Testis (tissue), 3 donors: ENCODE results near the gene P2RX5. TPM values are rescaled to one million over a fixed set of nuclear protein-coding genes. Genes with fewer than 3 reads are reported as not detected.

Experiments used
- DNase-seq: peaks from one replicate; pipeline ENCODE4 v3.0.0-alpha.2; 2019
- H3K27ac ChIP-seq, 2 donors: fragments of 200-600 bp; sonication (generic); one replicate each; pipeline ENCODE4 v1.5.1; 2019
- H3K27me3 ChIP-seq: fragments of 200-600 bp; sonication (generic); one replicate; pipeline ENCODE4 v1.5.1; 2019
- H3K36me3 ChIP-seq: fragments of 200-600 bp; sonication (generic); one replicate; pipeline ENCODE4 v1.5.1; 2017; ENCODE audit warnings: low read depth; ENCODE audit errors: missing control alignments
- H3K4me1 ChIP-seq: fragments of 200-600 bp; sonication (generic); one replicate; pipeline ENCODE4 v1.5.1; 2019
- H3K4me3 ChIP-seq, 2 donors: fragments of 200-600 bp; sonication (generic); one replicate each; pipeline ENCODE4 v1.5.1; 2017 to 2019
- H3K9me3 ChIP-seq: fragments of 200-600 bp; sonication (generic); one replicate; pipeline ENCODE4 v1.5.1; 2017
- CTCF ChIP-seq, 3 experiments: fragments of 450-650 bp in 2 of 3; fragments of 200-600 bp in 1 of 3; sonication (generic) in 1 of 3; IDR thresholded peaks; one replicate each; pipeline ENCODE4 v1.5.1; 2016 to 2019; ENCODE audit warnings: antibody characterized with exemption in 3 of 3, mild to moderate bottlenecking in 2 of 3, moderate library complexity in 1 of 3
- POLR2A ChIP-seq: fragments of 450-650 bp; IDR thresholded peaks from one replicate; pipeline ENCODE4 v1.6.1; 2017; ENCODE audit warnings: antibody characterized with exemption, mild to moderate bottlenecking, moderate library complexity
- WGBS, 2 donors: methylation state at CpG; one replicate each; pipeline ENCODE4 v1.1.5; 2018; 5-methylcytosine and 5-hydroxymethylcytosine counted together
- intact Hi-C: fragments of 100-400 bp; cut with DNase I; formaldehyde crosslinking; loops from one replicate; pipeline ENCODE4 v1.15.1; 2023; ENCODE audit warnings: low total_unique reads
- polyA plus RNA-seq: library from polyadenylated mRNA; stranded (reverse); fragments of 350-450 nt; fragmentation: Illumina TruSeq; extraction: RNeasy Lipid Tissue Mini Kit (QIAGEN cat#74804); gene quantifications from one replicate; pipeline ENCODE4 v1.2.3, GENCODE V29; 2014; ENCODE audit warnings: low read depth, low replicate concordance; ENCODE audit not compliant: insufficient read depth
- total RNA-seq, 2 donors: library from RNA; depleted of rRNA; stranded (reverse); fragments of >200 nt; gene quantifications; one replicate each; pipeline ENCODE4 v1.2.3, GENCODE V29; 2016

P2RX5 gene
- total and polyA plus RNA-seq, 3 donors from 2014 or later = 2.0 to 3.7 (median 3.0) TPM

- Histone ChIP-seq H3K4me1 (peaks cover 6% of the 10 kb centered on the region), H3K9me3 (no peaks in the 10 kb centered on the region), H3K4me3 (no peak overlapping the region), H3K27me3 (no peaks in the 10 kb centered on the region), H3K36me3 (no peaks in the 10 kb centered on the region), H3K27ac (no peak overlapping the region)
- intact Hi-C loops = no loop called here
- TF ChIP-seq POLR2A (no peak), CTCF (IDR thresholded peaks at IDR 0.05) (no peak)
- DNase-seq = peak; percentile 38
- 44 to 53% methylated on average over 5 to 22 of the region's 22 CpGs for WGBS, 2 donors
Observed at GRCh38 chr17:3690094-3690715, 5.8 kb downstream of the P2RX5 start.

GRCh38 chr17:3689262-3690093, 6.5 kb downstream of the P2RX5 start:
- Histone ChIP-seq H3K4me1 (no peaks in the 10 kb centered on the region), H3K9me3 (no peaks in the 10 kb centered on the region), H3K4me3 (no peak overlapping the region), H3K36me3 (no peaks in the 10 kb centered on the region), H3K27ac (no peak overlapping the region), H3K27me3 (no peaks in the 10 kb centered on the region)
- TF ChIP-seq POLR2A = no peak
- no peak for TF ChIP-seq CTCF (IDR thresholded peaks at IDR 0.05)
- DNase-seq = no peak
- intact Hi-C loops = no loop called here
- WGBS, 2 donors = 87 to 91% methylated on average over 28 to 44 of the region's 44 CpGs

- H3K4me3 ChIP-seq = no peak overlapping the region
- H3K9me3 ChIP-seq = no peaks in the 10 kb centered on the region
- no peak for DNase-seq
- no peaks in the 10 kb centered on the region for H3K27me3 ChIP-seq
- H3K36me3 ChIP-seq = no peaks in the 10 kb centered on the region
- no peak for TF ChIP-seq POLR2A
- TF ChIP-seq CTCF (IDR thresholded peaks at IDR 0.05) = no peak
- WGBS, 2 donors = 86 to 88% methylated on average over 3 to 14 of the region's 14 CpGs
- intact Hi-C loops = no loop called here
- H3K4me1 ChIP-seq = no peaks in the 10 kb centered on the region
- no peak overlapping the region for H3K27ac ChIP-seq
Observed at GRCh38 chr17:3688852-3689261, 7.1 kb downstream of the P2RX5 start.

- Histone ChIP-seq H3K9me3 (no peaks in the 10 kb centered on the region), H3K27ac (no peak overlapping the region), H3K4me1 (no peaks in the 10 kb centered on the region), H3K4me3 (no peak overlapping the region), H3K36me3 (no peaks in the 10 kb centered on the region), H3K27me3 (no peaks in the 10 kb centered on the region)
- intact Hi-C loops = no loop called here
- 65 to 68% methylated on average over 11 to 18 of the region's 19 CpGs for WGBS, 2 donors
- no peak for TF ChIP-seq POLR2A
- TF ChIP-seq CTCF (IDR thresholded peaks at IDR 0.05) = no peak
- no peak for DNase-seq
Observed at GRCh38 chr17:3688027-3688553, 7.9 kb downstream of the P2RX5 start.
